Measurements from ENCODE around the gene TRAPPC1. TPM values are rescaled to one million over a fixed set of nuclear protein-coding genes. Genes with fewer than 3 reads are reported as not detected.

Gene TRAPPC1
- total RNA-seq, 4 donors from 2014 or later = 39.8 to 58.0 (median 45.5) TPM

DNA sequence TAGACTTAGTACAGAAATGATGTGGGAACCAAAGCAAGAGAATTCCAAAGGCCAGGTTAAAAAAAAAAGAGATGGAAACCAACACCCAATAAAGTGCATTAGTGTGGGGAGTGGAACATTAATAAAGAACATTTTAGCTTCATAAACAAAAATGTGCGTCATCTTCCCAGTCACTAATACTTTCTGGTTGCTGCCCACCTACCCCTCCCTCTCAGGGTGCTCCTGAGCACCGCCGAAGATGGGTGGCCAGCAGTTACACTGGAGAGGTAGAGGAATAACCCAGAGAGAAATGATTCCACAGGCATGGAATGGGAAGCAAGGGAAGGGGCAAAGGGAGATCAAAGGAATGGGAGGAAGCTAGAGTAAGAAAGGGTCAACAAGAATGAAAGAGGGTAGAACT lies 49.1 kb downstream of the TRAPPC1 start:
- peak overlapping the region in 1 of 4 donors; percentile 37 for H3K27ac ChIP-seq
- H3K4me1 ChIP-seq = peaks cover 0 to 43% (median 4%) of the 10 kb centered on the region in 4 donors
- H3K27me3 ChIP-seq = no peaks in the 10 kb centered on the region
- no peaks in the 10 kb centered on the region for H3K9me3 ChIP-seq
- H3K4me3 ChIP-seq = no peak overlapping the region
- peaks cover 0 to 18% (median 0%) of the 10 kb centered on the region in 3 donors for H3K36me3 ChIP-seq
- DNase-seq = peak in 1 of 3 donors; percentile 40
- no peak for TF ChIP-seq POLR2A (IDR thresholded peaks at IDR 0.05)
- TF ChIP-seq, protein P1, sequence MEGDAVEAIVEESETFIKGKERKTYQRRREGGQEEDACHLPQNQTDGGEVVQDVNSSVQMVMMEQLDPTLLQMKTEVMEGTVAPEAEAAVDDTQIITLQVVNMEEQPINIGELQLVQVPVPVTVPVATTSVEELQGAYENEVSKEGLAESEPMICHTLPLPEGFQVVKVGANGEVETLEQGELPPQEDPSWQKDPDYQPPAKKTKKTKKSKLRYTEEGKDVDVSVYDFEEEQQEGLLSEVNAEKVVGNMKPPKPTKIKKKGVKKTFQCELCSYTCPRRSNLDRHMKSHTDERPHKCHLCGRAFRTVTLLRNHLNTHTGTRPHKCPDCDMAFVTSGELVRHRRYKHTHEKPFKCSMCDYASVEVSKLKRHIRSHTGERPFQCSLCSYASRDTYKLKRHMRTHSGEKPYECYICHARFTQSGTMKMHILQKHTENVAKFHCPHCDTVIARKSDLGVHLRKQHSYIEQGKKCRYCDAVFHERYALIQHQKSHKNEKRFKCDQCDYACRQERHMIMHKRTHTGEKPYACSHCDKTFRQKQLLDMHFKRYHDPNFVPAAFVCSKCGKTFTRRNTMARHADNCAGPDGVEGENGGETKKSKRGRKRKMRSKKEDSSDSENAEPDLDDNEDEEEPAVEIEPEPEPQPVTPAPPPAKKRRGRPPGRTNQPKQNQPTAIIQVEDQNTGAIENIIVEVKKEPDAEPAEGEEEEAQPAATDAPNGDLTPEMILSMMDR (IDR thresholded peaks at IDR 0.05) = no peak

DNA sequence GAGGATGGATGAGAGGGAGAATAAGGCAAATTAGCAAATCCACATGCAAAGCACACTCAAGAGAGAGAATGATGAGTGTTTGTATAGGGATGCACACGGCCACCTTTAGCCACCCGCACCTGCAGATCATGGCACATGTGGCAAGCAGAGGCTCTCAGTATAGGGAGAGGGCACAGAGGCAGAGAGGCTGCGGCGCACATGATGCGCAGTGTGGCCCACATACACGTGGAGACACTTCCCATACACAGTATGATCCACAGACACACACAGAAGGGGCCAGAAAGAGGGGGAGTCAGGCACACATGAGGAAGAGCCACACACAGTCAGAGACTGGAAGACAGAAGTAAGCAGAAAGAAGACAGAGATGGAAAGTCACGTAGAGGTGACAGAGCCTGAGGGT lies 49.7 kb downstream of the TRAPPC1 start:
- H3K4me3 ChIP-seq = no peak overlapping the region
- TF ChIP-seq, protein P1 (IDR thresholded peaks at IDR 0.05) = no peak
- no peak for TF ChIP-seq POLR2A (IDR thresholded peaks at IDR 0.05)
- peaks cover 0 to 18% (median 0%) of the 10 kb centered on the region in 3 donors for H3K36me3 ChIP-seq
- H3K9me3 ChIP-seq = no peaks in the 10 kb centered on the region
- peaks cover 0 to 41% (median 3%) of the 10 kb centered on the region in 4 donors for H3K4me1 ChIP-seq
- peak in 2 of 3 donors; percentile 12 to 36 for DNase-seq
- peak overlapping the region in 1 of 4 donors; percentile 37 for H3K27ac ChIP-seq
- H3K27me3 ChIP-seq = no peaks in the 10 kb centered on the region

DNA sequence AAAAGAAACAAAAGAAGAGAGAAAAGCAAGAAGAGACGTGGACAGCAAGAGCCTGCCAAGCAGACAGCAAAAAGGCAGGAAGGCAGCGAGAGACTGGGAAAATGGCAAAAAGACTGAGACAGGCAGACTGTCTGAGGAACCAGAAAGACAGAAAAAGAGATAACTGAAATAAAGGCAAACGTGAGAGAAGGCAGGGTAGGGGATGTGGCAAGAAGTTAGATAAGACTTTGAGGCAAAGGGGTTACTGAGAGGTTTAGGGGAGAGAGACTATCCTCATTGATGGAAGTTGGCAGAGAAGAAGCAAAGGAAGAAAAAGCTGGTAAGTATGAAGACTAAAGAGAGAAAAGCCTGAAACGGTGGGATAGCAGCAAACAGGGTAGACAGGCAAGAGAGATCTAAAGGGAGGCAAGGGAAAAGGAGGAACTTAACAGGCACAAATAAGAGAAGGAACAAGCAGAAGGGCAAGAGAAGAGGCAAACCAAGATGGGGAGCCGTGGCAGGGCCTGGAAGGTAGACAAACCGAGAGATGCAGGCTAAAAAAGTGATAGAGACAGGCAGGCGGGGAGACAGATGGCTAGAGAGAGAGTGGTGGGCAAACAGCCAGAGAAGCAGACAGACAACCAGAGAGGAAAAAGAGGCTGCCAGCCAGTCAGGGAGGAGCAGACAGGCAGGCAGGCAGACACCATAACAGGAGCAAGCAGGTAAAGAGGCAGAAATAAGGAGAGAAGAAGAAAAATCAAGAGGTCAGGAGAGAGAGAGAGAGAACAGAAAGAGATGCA lies 50.3 kb downstream of the TRAPPC1 start:
- peaks cover 0 to 35% (median 2%) of the 10 kb centered on the region in 4 donors for H3K4me1 ChIP-seq
- H3K36me3 ChIP-seq = peaks cover 0 to 18% (median 0%) of the 10 kb centered on the region in 3 donors
- peak in 1 of 3 donors; percentile 41 for DNase-seq
- peak overlapping the region in 1 of 4 donors; percentile 37 for H3K27ac ChIP-seq
- no peaks in the 10 kb centered on the region for H3K9me3 ChIP-seq
- TF ChIP-seq POLR2A (IDR thresholded peaks at IDR 0.05) = no peak
- TF ChIP-seq, protein P1 (IDR thresholded peaks at IDR 0.05) = no peak
- H3K27me3 ChIP-seq = no peaks in the 10 kb centered on the region
- H3K4me3 ChIP-seq = no peak overlapping the region

Small RNA genes within 50 kb of the gene (small RNA-seq; reads per million reads assigned to genes)
- 17.1 to 21.6 reads per million in 2 donors for gene SCARNA21

Other genes with a start within 250 kb of the TRAPPC1 start
- 10 to 100 TPM; 19.6 to 27.7 (median 25.1) TPM for gene TP53, start 244.5 kb downstream of the TRAPPC1 start, total RNA-seq
- 1 to 10 TPM; 4.6 to 9.3 (median 6.2) TPM for gene WRAP53, start 243.5 kb downstream of the TRAPPC1 start, total RNA-seq
- gene EFNB3, start 226.7 kb downstream of the TRAPPC1 start, total RNA-seq = under 1 TPM in 1 of 4 donors, not detected in 3; 0.27 TPM
- gene DNAH2, start 214.2 kb downstream of the TRAPPC1 start, total RNA-seq = under 1 TPM in 2 of 4 donors, not detected in 2; 0.18 to 0.83 TPM
- gene KDM6B, start 97.7 kb downstream of the TRAPPC1 start, total RNA-seq = 10 to 100 TPM; 32.1 to 45.6 (median 36.4) TPM
- 10 to 100 TPM in 3 of 4 donors, 1 to 10 TPM in 1; 3.4 to 29.7 (median 12.9) TPM for gene TMEM88, start 76.9 kb downstream of the TRAPPC1 start, total RNA-seq
- 10 to 100 TPM; 28.6 to 75.8 (median 47.8) TPM for gene NAA38, start 74.4 kb downstream of the TRAPPC1 start, total RNA-seq
- 1 to 10 TPM; 3.3 to 5.1 (median 4.2) TPM for gene CYB5D1, start 73.9 kb downstream of the TRAPPC1 start, total RNA-seq
- 10 to 100 TPM; 36.1 to 99.9 (median 45.1) TPM for gene CHD3, start 43.2 kb downstream of the TRAPPC1 start, total RNA-seq
- gene RNF227, start 15.7 kb downstream of the TRAPPC1 start, total RNA-seq = 1 to 10 TPM in 3 of 4 donors, not detected in 1; 1.2 to 5.1 (median 1.6) TPM
- gene KCNAB3, start 2.1 kb downstream of the TRAPPC1 start, total RNA-seq = 1 to 10 TPM in 3 of 4 donors, under 1 TPM in 1; 0.95 to 5.0 (median 2.7) TPM
- 100 to 1,000 TPM in 1 of 4 donors, 10 to 100 TPM in 3; 30.5 to 120 (median 45.2) TPM for gene CNTROB, start 260 bp upstream of the TRAPPC1 start, total RNA-seq
- gene GUCY2D, start 70.7 kb upstream of the TRAPPC1 start, total RNA-seq = not detected
- gene ALOX15B, start 107.1 kb upstream of the TRAPPC1 start, total RNA-seq = 1 to 10 TPM in 3 of 4 donors, under 1 TPM in 1; 0.70 to 4.1 (median 2.1) TPM
- under 1 TPM in 1 of 4 donors, not detected in 3; 0.83 TPM for gene ALOX12B, start 155.8 kb upstream of the TRAPPC1 start, total RNA-seq
- not detected for gene ALOXE3, start 186.6 kb upstream of the TRAPPC1 start, total RNA-seq
- gene HES7, start 192.2 kb upstream of the TRAPPC1 start, total RNA-seq = not detected
- 100 to 1,000 TPM in 3 of 4 donors, 10 to 100 TPM in 1; 67.6 to 143 (median 119) TPM for gene PER1, start 220.5 kb upstream of the TRAPPC1 start, total RNA-seq
- gene VAMP2, start 231.0 kb upstream of the TRAPPC1 start, total RNA-seq = 10 to 100 TPM; 10.7 to 40.2 (median 32.4) TPM
- gene TMEM107, start 244.4 kb upstream of the TRAPPC1 start, total RNA-seq = 10 to 100 TPM in 3 of 4 donors, 1 to 10 TPM in 1; 6.5 to 27.2 (median 16.4) TPM

All from Peyer's patch (tissue), 4 donors.